Hematopoietic multipotent progenitor cell treated with erythropoietin and hydrocortisone succinate and interleukin-3 and kit ligand, for 17 days (in vitro differentiated cells): ENCODE results near the gene TOM1.

Experiments
- DNase-seq: peaks from one replicate; pipeline ENCODE4 v3.0.0-alpha.2; 2015; ENCODE audit warnings: low spot score

Gene TOM1

DNA sequence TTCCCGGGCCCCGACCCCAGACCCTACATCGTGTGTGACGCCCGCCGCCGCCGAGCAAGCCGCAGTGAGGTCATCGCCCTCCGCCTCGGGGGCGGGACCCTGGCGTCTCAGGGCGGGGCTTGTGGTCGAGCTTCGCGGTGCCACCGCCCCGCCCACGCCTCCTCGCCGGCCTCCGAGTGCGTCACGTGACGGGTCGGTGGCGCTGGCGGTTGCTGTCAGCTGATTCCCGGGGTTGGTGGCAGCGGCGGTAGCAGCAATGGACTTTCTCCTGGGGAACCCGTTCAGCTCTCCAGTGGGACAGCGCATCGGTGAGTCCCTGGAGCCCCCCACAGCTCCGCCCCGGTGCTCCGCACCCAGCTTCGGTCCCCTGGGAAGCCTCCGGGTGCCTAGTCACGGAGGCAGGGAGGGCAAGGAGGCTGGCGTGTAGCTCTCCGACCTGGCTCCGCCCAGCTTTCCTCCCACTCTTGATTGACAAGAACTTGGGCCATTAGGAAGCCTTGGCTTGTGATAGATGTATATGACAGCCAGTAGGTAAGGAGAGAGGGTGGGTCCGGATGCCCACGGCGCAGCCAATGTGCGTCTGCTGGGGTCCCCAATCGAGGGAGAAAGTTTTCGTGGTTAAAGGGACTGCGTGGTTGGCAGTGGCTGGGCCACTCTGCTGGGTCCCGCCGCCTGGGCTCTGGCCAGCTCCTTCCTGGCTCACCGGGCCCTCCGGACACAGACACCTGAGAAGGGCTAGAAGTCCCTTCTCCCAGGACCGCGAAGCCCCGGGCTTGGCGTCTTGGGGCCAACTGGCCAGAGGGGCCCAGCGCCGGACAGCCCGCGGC is at the start of gene TOM1:
TOM1 (plus strand) TSS at position 222 of the 827 bp plus-strand sequence; CDS start at position 257, 35 bp downstream.
- DNase-seq, result peak; percentile 100

GRCh38 chr22:35250156-35250555 is 49.5 kb upstream of the TOM1 start:
- DNase-seq, result no peak

GRCh38 chr22:35253946-35254345 is 45.7 kb upstream of the TOM1 start:
- DNase-seq, result no peak

- no peak for DNase-seq
Measured at GRCh38 chr22:35257002-35257320, 42.7 kb upstream of the TOM1 start.

DNA sequence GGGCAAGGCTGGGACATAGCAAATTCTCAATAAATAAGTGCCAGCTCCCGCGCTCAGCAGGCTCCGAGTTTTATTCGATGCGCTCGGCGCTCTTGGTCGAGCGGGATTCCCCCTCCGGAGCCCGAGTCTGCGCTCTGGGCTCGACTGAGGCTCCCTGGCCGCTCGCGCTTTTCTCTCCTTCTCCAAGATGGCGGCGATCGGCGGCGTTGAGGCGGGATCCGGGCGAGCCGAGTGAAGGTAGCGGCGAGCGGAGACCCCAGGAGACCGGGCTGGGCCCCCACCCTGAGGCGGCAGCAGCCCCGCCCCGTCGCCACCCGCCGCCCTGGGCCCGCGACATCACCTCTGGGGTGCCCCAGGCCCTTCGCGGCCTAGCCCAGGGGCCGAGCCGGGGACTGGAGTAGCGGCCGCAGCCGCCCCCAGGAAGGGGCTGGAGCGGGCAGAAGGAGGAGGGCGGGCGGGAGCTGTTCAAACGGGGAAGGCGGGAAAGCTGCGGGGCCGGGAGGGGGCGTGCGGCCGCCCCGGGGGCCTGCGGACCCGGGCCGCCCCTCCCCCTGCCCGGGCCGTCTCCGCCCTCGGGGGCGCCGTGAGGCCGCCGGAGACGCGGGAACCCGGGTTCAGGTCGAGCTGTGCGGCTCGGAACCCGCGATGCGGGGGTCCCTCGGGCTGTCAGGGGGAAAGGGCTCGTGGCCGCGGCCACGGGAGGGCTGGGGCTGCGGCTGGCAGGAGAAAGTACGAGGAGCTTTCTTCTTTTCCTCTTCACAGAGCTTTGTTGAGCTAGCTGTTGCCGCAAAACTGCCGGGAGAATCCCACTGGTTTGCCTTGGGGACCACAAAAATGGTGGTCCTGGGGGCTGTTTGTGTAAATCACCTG is 42.1 kb upstream of the TOM1 start, which contains the start of gene HMGXB4:
HMGXB4 (plus strand) TSS at position 173 of the 870 bp plus-strand sequence. CDS start 4,898 bp downstream, outside the sequence.
- peak; percentile 87 for DNase-seq

DNA sequence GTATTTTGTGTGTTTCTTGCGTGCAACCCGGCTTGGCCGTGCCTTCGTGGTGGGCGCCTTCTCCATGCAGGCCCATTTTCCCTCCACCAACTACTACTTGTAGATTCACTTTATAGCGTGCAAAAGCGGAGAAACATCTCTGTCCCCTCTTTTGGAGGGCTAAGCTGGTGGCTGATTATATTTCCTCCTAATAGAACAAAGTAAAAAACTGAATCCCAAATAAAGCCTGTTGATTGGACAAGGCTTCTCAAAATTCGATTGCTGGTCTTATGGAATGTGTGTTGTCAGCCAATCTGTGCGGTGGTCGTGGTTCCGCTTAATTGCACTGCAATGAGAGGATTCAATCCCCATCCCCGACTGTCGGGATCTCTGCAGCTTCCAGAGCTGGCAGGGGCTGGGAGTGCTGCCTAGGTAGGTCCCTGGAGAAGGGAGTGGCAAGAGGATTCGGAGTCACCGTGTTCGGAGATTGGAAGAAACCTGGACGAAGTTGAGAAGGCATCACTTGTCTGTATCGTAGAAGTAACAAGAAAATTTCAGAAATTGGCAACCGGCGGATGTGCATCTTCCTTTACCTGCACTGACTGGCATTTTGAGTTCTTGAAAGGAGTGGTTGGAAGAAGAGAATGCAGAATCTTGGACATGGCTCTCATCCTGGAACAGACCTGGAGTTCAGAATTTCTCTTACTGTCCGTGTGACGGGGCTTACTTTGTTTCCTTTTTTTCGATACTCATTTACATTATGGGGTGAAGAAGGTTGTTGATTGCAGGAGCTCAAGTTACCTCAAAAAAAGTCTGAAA is 41.3 kb upstream of the TOM1 start:
- DNase-seq, result no peak

DNA sequence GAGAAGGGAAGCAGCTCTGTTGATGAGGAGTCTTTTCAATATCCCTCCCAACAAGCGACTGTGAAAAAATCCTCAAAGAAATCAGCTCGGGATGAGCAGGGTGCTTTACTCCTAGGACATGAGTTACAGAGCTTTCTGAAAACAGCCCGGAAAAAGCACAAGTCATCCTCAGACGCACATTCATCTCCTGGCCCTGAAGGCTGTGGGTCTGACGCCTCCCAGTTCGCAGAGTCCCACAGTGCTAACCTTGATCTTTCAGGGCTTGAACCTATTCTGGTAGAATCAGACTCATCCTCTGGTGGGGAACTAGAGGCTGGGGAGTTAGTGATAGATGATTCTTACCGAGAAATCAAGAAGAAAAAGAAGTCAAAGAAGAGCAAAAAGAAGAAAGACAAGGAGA is 34.7 kb upstream of the TOM1 start:
- no peak for DNase-seq

DNA sequence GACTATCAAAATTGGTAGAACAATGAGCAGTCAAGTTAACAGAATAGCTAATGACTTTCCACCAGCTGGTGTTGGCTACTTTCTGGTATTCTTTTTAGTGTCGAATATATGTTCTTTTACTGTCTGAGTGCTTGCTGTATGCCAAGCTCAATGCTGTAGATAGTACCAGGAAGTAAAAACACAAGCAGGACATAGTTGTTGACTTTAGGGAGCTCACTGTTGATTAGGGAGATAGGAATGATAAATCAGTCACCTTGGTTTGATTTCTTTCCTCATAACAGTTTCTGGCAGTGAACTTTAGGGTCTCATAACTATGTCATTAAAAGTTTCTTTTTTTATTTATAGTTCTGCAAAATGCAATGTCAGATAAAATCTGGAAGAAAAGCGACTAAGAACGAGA is 33.4 kb upstream of the TOM1 start:
- no peak for DNase-seq

DNA sequence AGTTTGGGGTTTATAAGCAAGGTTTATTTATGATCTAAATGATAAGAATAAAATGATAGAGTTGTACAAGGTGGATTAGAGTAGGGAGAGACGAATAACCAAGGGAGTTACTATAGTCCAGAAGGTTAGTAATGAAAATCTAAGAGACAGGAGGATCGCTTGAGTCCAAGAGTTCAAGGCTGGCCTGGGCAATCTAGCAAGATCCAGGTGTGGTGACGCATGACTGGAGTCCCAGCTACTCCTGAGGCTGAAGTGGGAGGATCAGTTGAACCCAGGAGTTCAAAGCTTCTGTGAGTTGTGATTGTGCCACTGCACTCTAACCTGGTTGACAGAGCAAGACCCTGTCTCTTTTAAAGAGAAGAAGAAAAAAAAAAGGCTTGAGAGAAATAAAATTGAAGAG is 30.1 kb upstream of the TOM1 start:
- DNase-seq, result no peak

GRCh38 chr22:35274154-35274871 is 25.4 kb upstream of the TOM1 start:
- DNase-seq, result no peak

DNA sequence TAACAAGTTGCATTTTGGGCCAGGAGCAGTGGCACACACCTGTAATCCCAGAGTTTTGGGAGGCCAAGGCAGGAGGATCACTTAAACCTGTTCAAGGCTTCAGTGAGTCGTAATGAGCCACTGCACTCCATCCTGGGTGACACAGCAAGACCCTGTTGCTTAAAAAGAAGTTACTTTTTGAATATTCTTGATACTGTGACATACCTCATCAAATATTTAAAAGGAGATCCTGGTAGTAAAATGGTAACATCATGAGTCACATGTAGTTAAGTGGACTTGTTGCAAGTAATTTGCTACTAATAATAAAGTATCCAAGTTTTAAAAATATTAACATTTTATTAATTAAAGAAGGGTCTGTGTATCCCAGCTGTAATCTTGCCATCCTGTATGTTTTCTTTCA is 24.1 kb upstream of the TOM1 start:
- DNase-seq, result no peak

DNA sequence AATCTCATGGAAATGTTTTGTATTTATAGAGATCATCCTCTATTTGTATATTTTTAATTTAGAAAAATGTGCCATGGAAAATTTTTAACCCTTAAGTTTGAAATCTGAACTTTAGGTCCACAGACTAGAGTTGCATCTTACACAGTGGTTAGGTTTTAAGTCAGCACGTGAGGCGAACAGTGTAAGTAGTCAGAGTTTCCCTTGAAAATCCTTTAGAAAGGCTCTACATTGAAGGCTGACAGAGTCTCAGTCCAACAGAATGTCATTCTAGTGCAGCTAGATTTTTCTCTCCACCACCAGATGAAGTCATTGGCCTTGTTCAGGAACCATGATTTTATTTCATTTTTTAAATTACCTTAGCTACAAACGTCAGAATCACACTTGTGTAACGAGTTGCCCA is 23.7 kb upstream of the TOM1 start:
- DNase-seq, result no peak

DNA sequence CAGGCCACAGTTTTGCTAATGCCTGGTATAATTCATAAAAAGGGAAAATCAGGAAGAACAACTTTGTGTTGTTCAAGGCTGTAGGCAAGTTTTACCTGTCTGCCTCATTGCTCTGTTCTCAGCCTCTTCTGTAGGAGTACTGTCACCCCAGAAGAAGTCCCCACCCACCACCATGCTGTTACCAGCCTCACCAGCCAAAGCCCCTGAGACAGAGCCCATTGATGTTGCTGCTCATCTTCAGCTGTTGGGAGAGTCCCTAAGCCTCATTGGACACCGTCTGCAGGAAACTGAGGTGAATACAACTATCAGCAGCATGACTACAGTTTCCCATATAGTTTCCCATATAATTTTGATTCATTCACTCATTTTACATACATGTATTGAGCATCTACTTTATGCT is 11.6 kb upstream of the TOM1 start:
- no peak for DNase-seq

DNA sequence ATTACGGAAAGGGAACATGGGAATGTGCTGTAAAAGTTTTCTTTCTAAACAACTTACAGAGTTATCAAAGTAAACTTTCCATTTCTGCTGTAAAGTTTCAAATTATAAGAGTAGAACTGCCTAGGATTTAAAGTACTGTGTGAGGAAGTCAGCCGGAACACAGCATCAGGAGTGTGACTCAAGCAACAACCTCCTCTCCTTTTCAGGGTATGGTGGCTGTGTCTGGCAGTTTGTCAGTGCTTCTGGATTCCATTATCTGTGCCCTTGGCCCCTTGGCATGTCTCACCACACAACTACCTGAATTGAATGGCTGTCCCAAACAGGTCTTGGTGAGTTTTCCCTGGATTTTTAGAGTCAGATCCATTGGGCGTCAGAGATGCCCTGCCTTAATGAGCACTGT is 6.9 kb upstream of the TOM1 start:
- DNase-seq, result no peak

- no peak for DNase-seq
Measured at GRCh38 chr22:35296051-35296450, 3.6 kb upstream of the TOM1 start.

GRCh38 chr22:35299217-35299672 is 449 bp upstream of the TOM1 start:
- DNase-seq, result no peak

DNA sequence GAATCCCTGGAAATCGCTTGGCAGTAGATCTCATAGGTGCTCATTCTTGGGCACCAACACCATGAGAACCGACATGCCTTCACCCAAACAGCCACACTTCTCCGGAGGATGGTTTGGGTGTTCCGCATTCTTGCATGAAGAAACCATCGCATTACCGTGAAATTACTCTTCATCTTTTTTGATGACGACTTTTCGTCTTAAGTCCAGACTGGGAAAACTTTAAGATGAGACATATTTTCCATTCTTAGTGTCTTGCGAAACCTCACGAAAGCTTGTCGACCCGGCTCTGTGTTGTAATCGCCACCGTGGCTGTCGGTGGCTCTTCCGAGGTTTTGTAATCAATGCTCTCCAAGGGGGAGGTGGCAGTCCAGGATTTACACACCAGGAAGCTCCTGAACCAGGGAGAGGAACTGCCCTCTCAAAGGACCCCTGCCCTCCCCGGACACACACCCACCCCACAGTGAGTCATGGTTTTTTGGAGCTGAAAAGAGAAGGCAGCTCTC is 1.7 kb downstream of the TOM1 start:
- peak; percentile 30 for DNase-seq

DNA sequence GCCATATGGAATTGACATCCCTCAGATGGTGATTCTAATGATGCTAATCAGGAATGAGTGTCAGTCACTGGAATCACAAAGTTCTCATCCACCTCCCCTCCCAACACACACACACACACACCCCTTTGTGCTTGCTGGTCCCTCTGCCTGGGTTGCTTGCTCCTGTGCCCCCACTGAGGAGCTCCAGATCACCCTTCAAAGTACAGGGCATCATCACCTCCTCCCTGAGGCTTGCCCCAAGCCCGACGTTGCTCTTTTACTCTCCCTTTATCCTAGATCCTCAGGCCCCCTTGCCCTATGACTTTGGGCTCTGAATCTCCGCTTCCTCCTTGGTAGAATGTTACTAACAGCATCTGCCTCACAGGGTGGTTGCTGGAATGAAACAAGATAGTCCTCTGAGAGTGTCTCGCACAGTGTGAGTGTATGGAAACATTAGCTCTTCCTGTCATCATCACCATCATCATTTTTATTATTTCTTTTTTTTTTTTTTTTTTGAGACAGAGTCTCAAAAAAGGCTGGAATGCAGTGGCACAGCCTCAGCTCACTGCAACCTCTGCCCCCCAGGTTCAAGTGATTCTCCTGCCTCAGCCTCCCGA is 3.4 kb downstream of the TOM1 start:
- no peak for DNase-seq

GRCh38 chr22:35305525-35306070 is 5.9 kb downstream of the TOM1 start:
- no peak for DNase-seq

- no peak for DNase-seq
Measured at GRCh38 chr22:35306350-35306967, 6.8 kb downstream of the TOM1 start.
